NCI-H446 treated with DMSO at 0.1 percent for 48 hours (cell line): ENCODE results near the gene FOXP4.

ENCODE experiments used
- DNase-seq: peaks from one replicate; lab custom pipeline; 2025; lab: John Stamatoyannopoulos, UW

Gene FOXP4

GRCh38 chr6:41519745-41520699, 26.2 kb upstream of the FOXP4 start:
- no peak for DNase-seq

GRCh38 chr6:41522780-41523548, 23.2 kb upstream of the FOXP4 start:
- DNase-seq = no peak

- no peak for DNase-seq
These were observed 22.1 kb upstream of the FOXP4 start for GRCh38 chr6:41523915-41524633.

GRCh38 chr6:41524634-41525011, 21.6 kb upstream of the FOXP4 start:
- no peak for DNase-seq

- no peak for DNase-seq
These were observed 18.3 kb upstream of the FOXP4 start for GRCh38 chr6:41527721-41528408.

GRCh38 chr6:41528409-41528963, 17.7 kb upstream of the FOXP4 start:
- no peak for DNase-seq

GRCh38 chr6:41529049-41529448, 17.1 kb upstream of the FOXP4 start:
- no peak for DNase-seq

GRCh38 chr6:41529970-41530369, 16.2 kb upstream of the FOXP4 start:
- DNase-seq = no peak

- no peak for DNase-seq
These were observed 15.7 kb upstream of the FOXP4 start for GRCh38 chr6:41530476-41530875.

GRCh38 chr6:41531016-41531415, 15.2 kb upstream of the FOXP4 start:
- DNase-seq = no peak

- no peak for DNase-seq
These were observed 14.3 kb upstream of the FOXP4 start for GRCh38 chr6:41531591-41532582.

- no peak for DNase-seq
These were observed 10.4 kb upstream of the FOXP4 start for GRCh38 chr6:41535766-41536165.

- no peak for DNase-seq
These were observed 9.1 kb upstream of the FOXP4 start for GRCh38 chr6:41536795-41537758.

GRCh38 chr6:41538556-41539182, 7.5 kb upstream of the FOXP4 start:
- DNase-seq = no peak

- DNase-seq = no peak
These were observed 7.0 kb upstream of the FOXP4 start for GRCh38 chr6:41539204-41539603.

- DNase-seq = no peak
These were observed 4.8 kb upstream of the FOXP4 start for GRCh38 chr6:41541364-41541763.

- DNase-seq = no peak
These were observed 3.1 kb upstream of the FOXP4 start for GRCh38 chr6:41543087-41543486.

GRCh38 chr6:41545247-41545702, 906 bp upstream of the FOXP4 start:
- no peak for DNase-seq

GRCh38 chr6:41546475-41546865, 289 bp downstream of the FOXP4 start:
- DNase-seq = no peak
